A673 (cell line): ENCODE results near the gene RBM27.

Experiments
- EZH2 ChIP-seq: fragments of 200-600 bp; sonication (generic); IDR thresholded peaks from 2 replicates; pipeline ENCODE4 v1.6.1; 2017; ENCODE audit warnings: borderline replicate concordance, low read depth, mild to moderate bottlenecking, mixed read lengths, antibody characterized with exemption, low read length; ENCODE audit not compliant: poor library complexity, severe bottlenecking
- TF ChIP-seq, protein P1 (sequence below): fragments of 300-800, 200-600 bp; sonication (generic); conservative IDR thresholded peaks from 2 replicates; pipeline ENCODE4 v1.5.1; 2017; ENCODE audit warnings: low read depth, mild to moderate bottlenecking, antibody characterized with exemption, low read length, moderate library complexity, mixed read lengths

DNA sequence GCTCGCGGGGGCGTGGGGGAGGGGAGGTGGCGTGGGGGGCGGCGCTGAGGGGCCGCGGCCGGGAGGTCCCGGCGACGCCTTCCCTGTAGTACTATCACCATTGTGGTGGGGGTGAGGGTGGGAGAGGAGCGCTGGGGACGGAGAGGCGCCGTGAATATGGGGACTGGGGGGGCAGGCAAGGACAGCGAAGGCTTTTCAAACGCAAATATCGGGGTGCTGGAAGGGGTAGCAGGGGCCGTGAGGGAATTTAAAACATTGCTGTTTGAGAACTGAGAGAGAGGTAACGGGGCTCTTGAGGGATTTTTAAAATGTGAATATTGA is 427 bp downstream of the RBM27 start:
- TF ChIP-seq, protein P1, sequence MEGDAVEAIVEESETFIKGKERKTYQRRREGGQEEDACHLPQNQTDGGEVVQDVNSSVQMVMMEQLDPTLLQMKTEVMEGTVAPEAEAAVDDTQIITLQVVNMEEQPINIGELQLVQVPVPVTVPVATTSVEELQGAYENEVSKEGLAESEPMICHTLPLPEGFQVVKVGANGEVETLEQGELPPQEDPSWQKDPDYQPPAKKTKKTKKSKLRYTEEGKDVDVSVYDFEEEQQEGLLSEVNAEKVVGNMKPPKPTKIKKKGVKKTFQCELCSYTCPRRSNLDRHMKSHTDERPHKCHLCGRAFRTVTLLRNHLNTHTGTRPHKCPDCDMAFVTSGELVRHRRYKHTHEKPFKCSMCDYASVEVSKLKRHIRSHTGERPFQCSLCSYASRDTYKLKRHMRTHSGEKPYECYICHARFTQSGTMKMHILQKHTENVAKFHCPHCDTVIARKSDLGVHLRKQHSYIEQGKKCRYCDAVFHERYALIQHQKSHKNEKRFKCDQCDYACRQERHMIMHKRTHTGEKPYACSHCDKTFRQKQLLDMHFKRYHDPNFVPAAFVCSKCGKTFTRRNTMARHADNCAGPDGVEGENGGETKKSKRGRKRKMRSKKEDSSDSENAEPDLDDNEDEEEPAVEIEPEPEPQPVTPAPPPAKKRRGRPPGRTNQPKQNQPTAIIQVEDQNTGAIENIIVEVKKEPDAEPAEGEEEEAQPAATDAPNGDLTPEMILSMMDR, result no peak
- TF ChIP-seq EZH2, result no peak
